K562 (cell line): ENCODE results near the gene TMEM114. TPM values are rescaled to one million over a fixed set of nuclear protein-coding genes. Genes with fewer than 3 reads are reported as not detected.

Source experiments
- FOXP1 ChIP-seq: sonication (generic); formaldehyde crosslinking; IDR thresholded peaks from 2 replicates; pipeline ENCODE4 v1.8.0; 2022; ENCODE audit warnings: mild to moderate bottlenecking, missing genetic modification reagents
- HLTF ChIP-seq: fragments of 450-650 bp; IDR thresholded peaks from 2 replicates; pipeline ENCODE4 v1.6.1; 2016
- HNRNPLL ChIP-seq: fragments of 200-400 bp; formaldehyde crosslinking; IDR thresholded peaks from 2 replicates; pipeline ENCODE4 v1.6.1; 2017; ENCODE audit warnings: low read length, low read depth, mild to moderate bottlenecking; ENCODE audit not compliant: poor library complexity, severe bottlenecking
- HOMEZ ChIP-seq: fragments of 250-450 bp; sonication (Bioruptor Pico); IDR thresholded peaks from 2 replicates; pipeline ENCODE4 v1.4.0; 2020; ENCODE audit warnings: mild to moderate bottlenecking, moderate library complexity
- JUND ChIP-seq, 2 experiments: IDR thresholded peaks; 2 replicates in 1 of 2; 3 replicates in 1 of 2; pipeline ENCODE4 v1.6.1; 2011; ENCODE audit warnings: borderline replicate concordance in 2 of 2, low read depth in 2 of 2, low read length in 2 of 2, improper control_type of control experiment in 1 of 2, missing biosample characterization in 1 of 2, missing genetic modification characterization in 1 of 2, missing genetic modification reagents in 1 of 2
- MAFK ChIP-seq: IDR thresholded peaks from 2 replicates; pipeline ENCODE4 v1.6.1; 2011; ENCODE audit warnings: low read length, improper control_type of control experiment
- NKRF ChIP-seq: fragments of 450-650 bp; IDR thresholded peaks from 2 replicates; pipeline ENCODE4 v1.6.1; 2016; ENCODE audit warnings: borderline replicate concordance
- PPARD ChIP-seq: fragments of 250-450 bp; sonication (Bioruptor Pico); IDR thresholded peaks from 2 replicates; pipeline ENCODE4 v1.8.0; 2022; ENCODE audit warnings: inconsistent platforms, mild to moderate bottlenecking, moderate library complexity
- SMC3 ChIP-seq: conservative IDR thresholded peaks from 2 replicates; pipeline ENCODE4 v1.6.1; 2011; ENCODE audit warnings: low read depth, low read length, improper control_type of control experiment; ENCODE audit not compliant: insufficient read depth
- THRA ChIP-seq: fragments of 450-650 bp; IDR thresholded peaks from 2 replicates; pipeline ENCODE4 v1.6.1; 2017; ENCODE audit warnings: mild to moderate bottlenecking, moderate library complexity
- TRIM25 ChIP-seq: fragments of 450-650 bp; IDR thresholded peaks from 2 replicates; pipeline ENCODE4 v1.7.0; 2016; ENCODE audit warnings: borderline replicate concordance
- YY1 ChIP-seq, 3 experiments: IDR thresholded peaks; 2 replicates each; pipeline ENCODE4 v1.6.1; 2011; ENCODE audit warnings: low read length in 2 of 3, mild to moderate bottlenecking in 2 of 3, moderate library complexity in 2 of 3, borderline replicate concordance in 1 of 3, control low read depth in 1 of 3, low read depth in 1 of 3; ENCODE audit not compliant: insufficient read depth in 3 of 3, insufficient replicate concordance in 2 of 3, control insufficient read depth in 1 of 3, insufficient read length in 1 of 3; ENCODE audit errors: extremely low read depth in 1 of 3
- ZBTB5 ChIP-seq: fragments of 450-650 bp; IDR thresholded peaks from 2 replicates; pipeline ENCODE4 v1.6.1; 2017; ENCODE audit warnings: antibody characterized with exemption
- ZNF133 ChIP-seq: fragments of 250-450 bp; sonication (Bioruptor Pico); IDR thresholded peaks from 2 replicates; pipeline ENCODE4 v1.4.0; 2020; ENCODE audit warnings: mild to moderate bottlenecking
- ZNF134 ChIP-seq: fragments of 250-450 bp; sonication (Bioruptor Pico); conservative IDR thresholded peaks from 2 replicates; pipeline ENCODE4 v1.4.0; 2020
- ZNF146 ChIP-seq: IDR thresholded peaks from one replicate; pipeline ENCODE4 v1.6.1; 2018; ENCODE audit warnings: missing compliant biosample characterization; ENCODE audit not compliant: unreplicated experiment
- polyA plus RNA-seq, 8 experiments: library from polyadenylated mRNA; depleted of rRNA in 4 of 8; stranded (reverse) in 5 of 8; unstranded in 3 of 8; fragments of >200 nt; fragmentation: Nextera tagmentation in 2 of 8; fragmentation: Illumina TruSeq in 1 of 8; extraction: Ambion mirVana in 2 of 8; extraction: Trizol in 1 of 8; gene quantifications; 2 replicates each; pipeline versions ENCODE4 v1.2.1 to v1.2.3, GENCODE V29; 2011 to 2014; ENCODE audit warnings: inconsistent platforms in 1 of 8, missing spikeins in 1 of 8
- total RNA-seq, 7 experiments: library from RNA; depleted of rRNA in 6 of 7; stranded (reverse); fragments of >200 nt in 6 of 7; fragmentation: Illumina TruSeq in 2 of 7; extraction: Trizol in 2 of 7; gene quantifications; 2 replicates each; pipeline versions ENCODE4 v1.2.1 to v1.2.3, GENCODE V29; 2011 to 2021; ENCODE audit warnings: low replicate concordance in 1 of 7

TMEM114 gene
- total and polyA plus RNA-seq, 9 of the 15 experiments (the other 6 are each of a cell fraction or from before 2014, with no cell fraction given) = not detected

GRCh38 chr16:8634991-8635736 lies 44.9 kb upstream of the TMEM114 start (continued):
- TF ChIP-seq SMC3 = peak; percentile 76
- TF ChIP-seq HOMEZ (CRISPR knock-in tag) = no peak
- peak; percentile 57 for TF ChIP-seq JUND (IDR thresholded peaks at IDR 0.05; ENCODE audit: borderline replicate concordance, low read depth, low read length)
- no peak for TF ChIP-seq JUND (tag; IDR thresholded peaks at IDR 0.05; ENCODE audit: borderline replicate concordance, low read depth, low read length)
- no peak for TF ChIP-seq HLTF
- TF ChIP-seq ZNF134 (CRISPR knock-in tag) = no peak
- no peak for TF ChIP-seq FOXP1 (CRISPR knock-in tag)
- TF ChIP-seq ZNF133 (CRISPR knock-in tag) = no peak
- TF ChIP-seq ZBTB5 = no peak
- no peak for TF ChIP-seq TRIM25
- TF ChIP-seq ZNF146 (CRISPR knock-in tag) = no peak
- no peak for TF ChIP-seq NKRF
- no peak for TF ChIP-seq HNRNPLL
- TF ChIP-seq PPARD (CRISPR knock-in tag) = no peak
- TF ChIP-seq THRA = no peak
- TF ChIP-seq MAFK = peak; percentile 35; the same call in 1 of the 2 replicates
- peak in 1 of 3 experiments; percentile 34 for TF ChIP-seq YY1 (IDR thresholded peaks at IDR 0.05; ENCODE audit: borderline replicate concordance in 1 of 3, control insufficient read depth in 1 of 3, extremely low read depth in 1 of 3, insufficient read depth in 3 of 3, insufficient read length in 1 of 3, insufficient replicate concordance in 2 of 3, low read depth in 1 of 3, low read length in 2 of 3)
